GM19193 (cell line): ENCODE results near the gene FXYD3.

Experiments used
- POLR2A ChIP-seq: IDR thresholded peaks from 4 replicates; pipeline ENCODE4 v1.6.1; 2011; ENCODE audit not compliant: insufficient read depth, insufficient read length; ENCODE audit errors: extremely low read depth

Gene FXYD3

DNA sequence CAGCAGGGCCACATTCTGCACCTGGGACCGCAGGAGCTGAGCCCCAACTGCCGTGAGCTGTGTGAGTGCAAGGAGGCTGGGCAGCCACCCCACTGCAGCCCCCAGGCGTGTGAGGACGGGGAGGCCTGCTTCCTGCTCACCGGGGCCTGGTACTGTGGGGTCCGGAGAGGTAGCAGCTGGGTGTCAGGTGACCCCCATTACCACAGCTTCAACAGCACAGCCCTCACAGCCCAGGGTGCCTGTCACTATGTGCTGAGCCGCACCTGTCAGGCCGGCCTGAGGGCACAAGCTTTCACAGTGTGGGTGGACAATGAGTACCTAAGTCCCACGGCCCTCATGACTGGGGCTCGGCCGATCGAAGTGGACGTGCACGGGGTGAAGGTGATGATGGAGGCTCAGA is 35.8 kb upstream of the FXYD3 start:
- TF ChIP-seq POLR2A, result no peak

DNA sequence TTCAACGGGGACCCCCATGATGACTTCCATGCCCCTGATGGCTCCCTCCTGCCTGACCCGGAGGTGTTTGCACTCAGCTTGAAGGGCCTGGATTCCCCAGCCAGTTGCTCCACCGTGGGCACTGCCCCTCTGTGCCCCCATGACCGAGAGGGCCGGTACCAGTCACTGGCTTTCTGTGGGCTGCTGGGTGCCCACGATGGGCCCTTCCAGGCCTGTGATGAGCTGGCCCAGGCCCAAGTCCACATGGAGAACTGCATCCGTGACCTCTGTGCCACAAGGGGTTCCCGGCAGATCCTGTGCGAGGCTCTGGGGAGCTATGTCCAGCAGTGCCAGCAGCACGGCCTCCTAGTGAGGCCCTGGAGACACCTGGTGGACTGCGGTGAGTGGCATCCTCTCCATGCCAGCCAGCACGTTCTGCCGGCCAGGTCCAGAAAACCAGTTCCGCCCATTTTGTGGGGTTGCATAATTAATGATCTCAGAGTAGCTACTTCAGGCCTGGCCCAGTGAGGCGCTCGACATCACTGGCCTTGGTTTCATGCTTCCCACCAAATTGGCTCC is 34.9 kb upstream of the FXYD3 start:
- TF ChIP-seq POLR2A, result no peak

DNA sequence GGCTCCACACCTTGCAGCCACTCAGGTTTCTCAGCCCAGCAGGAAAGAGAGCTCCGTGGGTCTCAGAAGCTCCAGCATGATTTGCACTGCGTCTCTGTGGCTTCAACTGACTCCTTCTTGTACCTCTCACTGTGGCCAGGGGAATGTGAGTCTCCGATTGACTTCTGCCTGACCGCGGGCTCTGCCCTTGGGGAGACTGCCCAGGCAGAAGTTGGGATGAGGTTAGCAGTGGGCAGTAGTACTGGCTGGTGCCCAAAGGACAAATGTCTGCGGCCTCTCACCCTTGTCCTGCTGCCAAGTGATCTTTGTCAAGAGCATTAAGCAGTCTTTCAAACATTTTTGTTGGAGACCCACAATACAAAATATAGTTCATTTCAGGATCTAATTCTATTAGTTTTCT is 34.4 kb upstream of the FXYD3 start:
- no peak for TF ChIP-seq POLR2A

DNA sequence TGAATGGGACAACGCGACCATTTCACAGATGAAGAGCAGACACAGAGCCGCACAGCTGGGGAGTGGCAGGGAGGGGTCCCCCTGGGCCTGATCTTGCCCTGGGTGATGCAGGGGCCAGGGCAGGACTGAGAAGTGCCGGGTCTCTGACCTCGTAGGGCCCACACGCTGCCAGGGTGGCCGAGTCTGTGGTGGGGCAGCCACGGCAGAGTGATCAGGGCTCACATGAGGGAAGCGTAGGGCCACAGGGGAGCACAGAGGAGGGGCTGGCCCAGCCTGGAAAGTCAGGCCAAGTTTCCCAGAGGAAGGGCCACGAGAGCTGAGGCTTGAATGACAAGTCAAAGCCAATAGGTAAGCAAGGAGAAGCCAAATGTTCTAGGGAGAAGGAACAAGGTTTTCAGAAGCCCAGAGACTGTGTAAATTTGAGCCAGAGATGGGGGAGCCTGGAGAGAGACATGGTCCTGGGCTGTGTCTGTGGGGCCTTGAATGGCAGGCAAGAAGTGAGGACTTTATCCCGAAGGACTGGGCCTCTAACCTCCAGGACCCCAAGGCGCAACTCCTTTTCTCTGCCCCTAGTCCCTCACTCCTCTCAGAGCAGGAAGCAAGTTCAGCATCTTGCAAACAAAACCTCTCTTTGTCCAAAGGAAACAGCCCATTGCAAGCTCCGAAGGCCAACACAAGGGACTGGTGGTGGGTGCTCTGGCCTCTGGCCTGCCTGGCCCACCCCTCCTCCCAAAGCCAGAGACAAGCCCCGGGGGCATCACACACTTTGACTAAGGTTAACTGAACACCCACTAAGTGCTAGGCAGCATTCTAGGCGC is 31.7 kb upstream of the FXYD3 start:
- no peak for TF ChIP-seq POLR2A

DNA sequence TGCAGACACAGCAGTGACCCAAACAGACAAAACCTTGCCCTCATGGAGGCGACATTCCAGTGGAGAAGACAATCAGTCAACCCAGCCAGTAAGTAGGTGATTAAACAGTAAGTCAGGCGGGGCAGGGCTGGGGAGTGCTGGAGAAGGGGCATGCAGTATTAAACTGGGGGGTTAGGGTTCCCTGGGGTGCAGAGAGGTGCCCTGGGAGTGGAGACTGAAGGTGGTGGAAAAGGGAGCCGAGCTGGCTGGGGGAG is 31.2 kb upstream of the FXYD3 start:
- TF ChIP-seq POLR2A, result no peak

DNA sequence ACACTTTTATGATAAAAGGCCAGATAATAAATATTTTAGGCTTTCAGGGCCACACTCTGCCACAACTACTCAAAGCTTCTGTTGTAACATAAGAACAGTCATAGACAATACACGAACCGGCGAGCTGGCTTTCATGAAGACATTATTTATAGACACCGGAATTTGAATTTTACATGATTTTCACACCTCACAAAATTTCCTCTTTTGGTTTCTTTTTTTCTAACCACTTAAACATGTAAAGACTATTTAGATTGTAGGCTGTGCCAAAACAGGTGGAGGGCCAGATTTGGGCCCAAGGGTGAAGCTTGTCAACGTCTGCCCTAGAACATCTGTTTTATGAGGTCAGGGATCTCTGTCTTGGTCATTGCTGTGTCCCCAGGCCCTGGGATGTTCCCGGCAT is 29.7 kb upstream of the FXYD3 start:
- TF ChIP-seq POLR2A, result no peak

DNA sequence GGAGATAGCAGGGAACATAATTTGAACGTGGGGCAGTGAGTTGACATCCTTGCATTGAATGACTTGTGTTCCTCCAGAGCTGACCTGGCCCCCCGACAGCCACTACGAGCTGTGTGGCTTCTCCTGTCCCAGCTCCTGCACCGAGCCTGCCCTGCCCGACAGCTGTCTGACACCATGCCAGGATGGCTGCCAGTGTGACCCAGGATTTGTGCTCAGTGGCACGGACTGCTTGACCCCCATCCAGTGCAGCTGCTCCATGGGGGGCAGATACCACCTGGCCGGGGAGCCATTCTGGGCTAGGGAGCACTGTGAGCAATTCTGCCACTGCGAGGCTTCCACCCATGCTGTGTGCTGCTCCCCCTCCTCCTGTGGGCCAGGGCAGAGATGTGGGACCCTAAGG is 29.2 kb upstream of the FXYD3 start:
- TF ChIP-seq POLR2A, result no peak

DNA sequence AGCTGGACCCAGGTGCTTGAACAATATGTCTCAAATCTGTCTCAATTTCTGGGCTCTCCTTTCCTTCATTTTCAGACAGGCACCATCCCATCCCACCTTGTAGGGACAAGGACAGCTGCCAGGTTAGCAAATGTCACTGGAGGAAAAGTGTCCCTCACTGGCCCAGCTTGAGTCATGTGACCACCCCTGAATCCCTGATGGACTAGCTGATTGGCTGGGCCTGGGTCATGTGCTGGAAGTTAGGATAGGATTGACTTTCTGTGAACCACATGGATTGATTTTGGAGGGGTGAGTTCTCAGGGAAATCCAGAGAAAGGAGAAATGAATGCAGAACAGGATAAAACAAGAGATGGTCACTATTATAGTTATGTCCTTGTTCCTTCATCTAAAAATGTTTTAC is 28.2 kb upstream of the FXYD3 start:
- no peak for TF ChIP-seq POLR2A

DNA sequence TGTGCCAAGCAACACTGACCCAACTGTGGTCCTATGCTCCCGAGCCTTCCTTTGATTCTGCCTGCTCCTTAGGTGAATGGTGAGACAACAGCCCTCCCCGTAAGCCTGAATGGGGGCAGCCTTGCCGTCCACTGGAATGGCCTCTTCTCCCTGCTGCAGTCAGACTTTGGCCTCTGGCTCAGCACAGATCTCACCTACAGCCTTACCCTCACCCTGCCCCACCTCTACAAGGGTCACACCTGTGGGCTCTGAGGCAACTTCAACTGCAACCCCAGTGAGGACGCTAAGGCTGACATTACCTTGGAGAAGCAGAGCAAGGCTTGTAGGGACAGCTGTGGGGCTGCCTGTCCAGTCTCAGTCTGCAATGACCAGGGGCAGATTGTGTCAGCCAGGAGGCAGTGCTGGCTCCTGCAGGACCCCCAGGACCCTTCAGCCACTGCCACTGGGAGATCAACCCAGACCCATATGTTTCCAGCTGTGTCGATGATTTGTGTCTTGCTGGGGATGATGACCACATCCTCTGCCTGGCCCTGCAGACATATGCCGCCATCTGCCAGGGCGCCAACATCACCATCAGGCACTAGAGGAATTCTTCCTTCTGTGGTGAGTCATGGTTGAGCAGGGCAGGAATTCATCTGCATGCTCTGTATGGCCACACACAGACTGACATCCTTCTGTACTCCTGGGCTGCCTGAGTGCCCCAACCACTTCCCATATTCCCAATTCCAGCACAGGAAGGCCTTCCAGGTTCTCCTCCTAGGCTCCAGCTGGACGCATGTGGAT is 27.3 kb upstream of the FXYD3 start:
- no peak for TF ChIP-seq POLR2A

DNA sequence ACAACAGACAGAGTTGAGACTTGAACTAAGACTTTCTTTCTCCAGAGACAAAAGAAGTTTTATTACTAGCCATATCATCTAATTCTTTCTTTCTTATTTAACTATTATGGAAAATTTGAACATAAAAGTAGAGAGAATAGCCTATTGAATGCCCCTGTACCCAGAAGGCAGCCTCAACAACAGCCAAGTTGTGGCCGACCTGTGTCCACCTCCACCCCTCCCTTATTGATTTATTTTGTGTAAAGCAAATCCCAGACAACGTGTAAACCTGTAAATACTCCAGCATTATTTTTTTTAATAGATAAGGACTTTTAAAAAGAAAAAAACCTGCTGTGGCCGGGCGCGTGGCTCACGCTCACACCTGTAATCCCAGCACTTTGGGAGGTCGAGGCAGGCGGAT is 26.1 kb upstream of the FXYD3 start:
- no peak for TF ChIP-seq POLR2A

DNA sequence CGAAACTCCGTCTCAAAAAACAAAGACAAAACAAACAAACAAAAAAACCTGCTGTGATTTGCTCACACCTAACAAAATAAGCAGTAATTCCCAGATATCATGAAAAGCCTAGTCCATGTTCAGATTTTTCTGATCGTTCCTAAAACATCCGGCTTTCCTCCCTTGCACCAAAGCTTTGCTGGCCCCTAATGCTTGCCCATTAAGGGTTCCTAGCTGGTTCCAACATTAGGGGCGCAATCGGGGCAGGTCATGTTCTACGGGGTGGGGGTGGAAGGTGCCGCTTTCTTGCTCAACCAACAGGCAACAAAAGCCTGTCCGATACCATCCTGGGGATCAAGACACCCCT is 25.5 kb upstream of the FXYD3 start:
- TF ChIP-seq POLR2A, result no peak

DNA sequence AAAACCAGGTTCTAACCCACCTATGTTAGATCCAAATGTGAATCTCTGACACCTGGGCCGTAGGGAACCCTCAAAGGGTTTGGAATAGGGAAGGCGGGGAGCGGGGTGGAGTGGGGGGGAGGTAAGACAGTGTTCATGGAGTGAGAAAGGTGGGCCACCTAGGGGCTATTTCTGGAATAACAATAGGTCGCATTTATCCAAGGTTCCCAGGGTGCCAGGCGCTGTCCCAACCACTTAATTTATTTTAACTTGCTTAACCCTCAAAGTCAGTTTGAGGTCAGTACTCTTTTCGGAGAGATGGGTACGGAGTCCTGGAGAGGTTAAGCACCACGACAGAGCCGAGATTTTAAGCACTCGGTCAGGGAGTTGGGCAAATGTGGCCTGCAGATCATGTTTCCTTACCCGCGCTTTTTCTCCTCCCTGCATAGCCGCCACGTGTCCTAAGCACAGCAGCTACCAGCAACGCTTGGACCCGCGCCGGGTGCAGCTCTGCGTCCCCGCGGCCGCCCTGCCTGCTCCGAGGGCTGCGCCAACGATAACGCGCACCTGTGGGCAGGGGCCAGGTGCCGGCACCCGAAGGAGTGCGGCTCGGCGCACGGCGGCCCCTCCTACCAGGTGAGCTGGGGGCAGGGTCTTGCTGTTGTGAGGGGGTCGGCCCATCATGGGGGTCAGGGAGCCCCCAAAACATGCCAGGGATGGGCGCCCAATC is 25.0 kb upstream of the FXYD3 start:
- no peak for TF ChIP-seq POLR2A

DNA sequence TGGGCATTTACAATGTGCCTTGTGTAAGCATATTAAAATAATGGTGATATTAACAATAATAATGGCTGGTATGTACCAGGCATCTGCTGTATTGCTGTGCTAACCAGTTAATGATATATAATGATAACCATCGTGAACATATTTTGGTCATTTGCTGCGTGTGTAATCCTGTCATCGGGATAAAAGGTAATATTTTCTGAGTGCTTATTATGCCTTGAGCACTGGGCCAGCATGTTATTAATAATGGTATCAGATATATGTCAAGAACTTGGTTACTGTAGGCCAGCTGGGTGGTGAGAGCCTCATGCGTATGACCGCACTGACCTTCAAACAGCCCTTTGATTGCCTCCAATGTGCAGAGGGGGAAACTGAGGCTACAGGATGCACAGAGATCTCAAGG is 22.2 kb upstream of the FXYD3 start:
- TF ChIP-seq POLR2A, result no peak

DNA sequence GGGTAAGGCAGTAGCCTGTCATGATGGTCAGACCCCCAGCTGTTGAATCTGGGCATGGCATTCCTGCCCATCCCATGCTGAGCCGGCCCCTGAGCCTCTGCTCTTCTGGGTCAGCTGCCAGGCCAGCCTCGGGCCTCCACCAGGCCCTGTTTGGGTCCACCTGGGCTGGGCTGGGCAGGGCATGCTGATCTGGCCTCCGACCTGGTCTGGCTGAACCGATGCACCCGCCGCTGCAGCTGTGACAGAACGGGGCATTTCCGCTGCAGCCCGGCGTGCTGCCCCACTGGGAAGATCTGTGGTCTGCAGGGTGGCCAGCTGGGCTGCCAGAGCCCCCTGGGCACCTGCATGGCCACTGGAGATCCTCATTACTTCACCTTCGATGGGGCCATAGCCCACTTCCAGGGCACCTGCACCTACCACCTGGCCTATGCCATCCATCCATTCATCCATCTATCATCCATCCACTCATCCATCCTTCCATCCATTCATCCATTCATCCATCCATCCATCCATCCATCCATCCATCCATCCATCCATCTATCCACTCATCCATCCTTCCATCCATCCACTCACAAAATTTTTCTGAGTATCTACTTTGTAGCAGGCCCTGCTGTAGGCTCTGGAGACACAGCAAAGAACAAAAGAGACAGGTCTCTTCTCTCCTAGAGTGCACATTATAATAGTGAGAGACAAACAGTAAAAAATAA is 21.5 kb upstream of the FXYD3 start:
- TF ChIP-seq POLR2A, result no peak

DNA sequence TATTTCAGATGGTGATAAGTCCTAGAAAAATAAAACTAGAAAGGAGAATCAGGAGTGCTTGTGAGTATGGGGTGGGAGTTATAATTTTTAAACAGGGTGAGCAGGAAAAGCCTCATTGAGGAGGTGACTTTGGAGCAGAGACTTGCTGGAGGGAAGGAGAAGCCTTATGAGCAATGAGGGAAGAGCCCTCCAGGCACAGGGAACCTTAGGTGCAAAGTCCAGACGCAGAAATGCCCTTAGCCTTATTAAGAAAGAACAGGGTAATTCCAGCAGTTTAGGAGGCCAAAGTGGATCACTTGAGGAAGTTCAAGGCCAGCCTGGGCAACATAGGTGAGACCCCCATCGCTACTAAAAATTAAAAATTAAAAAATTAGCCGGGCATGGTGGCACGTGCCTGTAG is 21.0 kb upstream of the FXYD3 start:
- no peak for TF ChIP-seq POLR2A
